ENCODE measurements around the gene NDUFC2. TPM values are rescaled to one million over a fixed set of nuclear protein-coding genes. Genes with fewer than 3 reads are reported as not detected.

The NDUFC2 gene
- total and polyA plus RNA-seq, 2 of the 13 experiments (the other 11 are each of a cell fraction or from before 2014, with no cell fraction given) = 256 to 363 TPM

DNA sequence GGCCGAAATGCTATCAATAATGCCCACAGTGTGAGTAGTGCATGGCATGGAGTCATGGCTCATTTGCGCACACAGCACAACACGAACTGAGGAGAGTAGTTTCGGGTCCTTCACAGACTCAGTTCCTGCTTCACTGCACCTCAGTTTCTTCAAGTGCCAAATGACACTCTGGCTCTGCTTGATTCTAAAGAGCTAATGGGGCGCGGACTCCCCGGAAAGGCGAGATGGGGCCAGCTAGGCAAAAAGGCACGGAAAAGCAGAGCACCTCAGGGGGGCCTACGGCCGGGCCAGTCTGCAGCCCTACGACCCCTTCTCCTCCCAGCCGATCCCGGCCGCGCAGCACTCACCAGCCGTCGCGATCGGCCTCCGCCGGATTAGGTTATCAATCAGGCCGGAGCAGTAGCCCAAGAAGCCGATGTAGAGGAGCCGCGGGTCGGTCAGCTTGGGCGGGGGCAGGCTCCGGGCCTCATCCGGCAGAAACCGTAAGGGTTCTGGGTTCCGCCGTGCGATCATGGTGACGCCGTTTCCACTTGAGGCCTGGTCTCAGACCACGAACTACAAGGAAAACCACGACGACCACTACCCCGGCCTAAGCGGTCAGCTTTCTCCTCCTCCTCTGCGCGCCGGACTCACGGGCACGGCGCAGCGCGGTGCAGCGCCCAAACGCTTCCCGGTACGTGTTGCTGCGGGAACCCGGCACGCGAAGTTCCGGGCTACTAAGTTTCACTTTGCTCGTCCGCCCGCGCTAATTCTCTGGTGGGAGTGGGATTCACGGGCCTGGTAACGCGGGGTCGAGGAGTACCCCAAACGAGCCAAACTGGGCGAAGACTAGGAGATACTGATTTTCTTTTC lies at the start of gene NDUFC2 (continued):
- TF ChIP-seq GZF1 (CRISPR knock-in tag; IDR thresholded peaks at IDR 0.05) (peak; percentile 53; the same call in 1 of the 2 replicates), ZMYM4 (CRISPR knock-in tag; IDR thresholded peaks at IDR 0.05) (peak; percentile 92), ZNF30 (CRISPR knock-in tag; IDR thresholded peaks at IDR 0.05) (0 out of 2 replicates have a peak, but pooled peaks have one; percentile 54), SMAD3 (CRISPR knock-in tag; IDR thresholded peaks at IDR 0.05) (peak; percentile 80), ZNF501 (CRISPR knock-in tag; IDR thresholded peaks at IDR 0.05) (peak; percentile 94), EEA1 (CRISPR knock-in tag; IDR thresholded peaks at IDR 0.05; ENCODE audit: borderline replicate concordance) (peak; percentile 90), POGZ (CRISPR knock-in tag; IDR thresholded peaks at IDR 0.05) (peak; percentile 96), ARHGAP35 (CRISPR knock-in tag; IDR thresholded peaks at IDR 0.05; ENCODE audit: borderline replicate concordance) (no peak; the same call in 1 of the 2 replicates), SP4 (CRISPR knock-in tag; IDR thresholded peaks at IDR 0.05) (peak; percentile 83), AGO1 (IDR thresholded peaks at IDR 0.05; ENCODE audit: low read depth, low read length, poor library complexity, severe bottlenecking) (peak; percentile 41), CREB1 (IDR thresholded peaks at IDR 0.05) (0 out of 2 replicates have a peak, but pooled peaks have one; percentile 34), CREB1 (CRISPR knock-in tag; IDR thresholded peaks at IDR 0.05) (peak; percentile 58; the same call in 1 of the 2 replicates), PHB2 (IDR thresholded peaks at IDR 0.05; ENCODE audit: partially characterized antibody) (no peak), CHD4 (IDR thresholded peaks at IDR 0.05; ENCODE audit: borderline replicate concordance, low read length) (no peak), RORA (CRISPR knock-in tag; IDR thresholded peaks at IDR 0.05) (no peak)
- TF ChIP-seq, protein P1, sequence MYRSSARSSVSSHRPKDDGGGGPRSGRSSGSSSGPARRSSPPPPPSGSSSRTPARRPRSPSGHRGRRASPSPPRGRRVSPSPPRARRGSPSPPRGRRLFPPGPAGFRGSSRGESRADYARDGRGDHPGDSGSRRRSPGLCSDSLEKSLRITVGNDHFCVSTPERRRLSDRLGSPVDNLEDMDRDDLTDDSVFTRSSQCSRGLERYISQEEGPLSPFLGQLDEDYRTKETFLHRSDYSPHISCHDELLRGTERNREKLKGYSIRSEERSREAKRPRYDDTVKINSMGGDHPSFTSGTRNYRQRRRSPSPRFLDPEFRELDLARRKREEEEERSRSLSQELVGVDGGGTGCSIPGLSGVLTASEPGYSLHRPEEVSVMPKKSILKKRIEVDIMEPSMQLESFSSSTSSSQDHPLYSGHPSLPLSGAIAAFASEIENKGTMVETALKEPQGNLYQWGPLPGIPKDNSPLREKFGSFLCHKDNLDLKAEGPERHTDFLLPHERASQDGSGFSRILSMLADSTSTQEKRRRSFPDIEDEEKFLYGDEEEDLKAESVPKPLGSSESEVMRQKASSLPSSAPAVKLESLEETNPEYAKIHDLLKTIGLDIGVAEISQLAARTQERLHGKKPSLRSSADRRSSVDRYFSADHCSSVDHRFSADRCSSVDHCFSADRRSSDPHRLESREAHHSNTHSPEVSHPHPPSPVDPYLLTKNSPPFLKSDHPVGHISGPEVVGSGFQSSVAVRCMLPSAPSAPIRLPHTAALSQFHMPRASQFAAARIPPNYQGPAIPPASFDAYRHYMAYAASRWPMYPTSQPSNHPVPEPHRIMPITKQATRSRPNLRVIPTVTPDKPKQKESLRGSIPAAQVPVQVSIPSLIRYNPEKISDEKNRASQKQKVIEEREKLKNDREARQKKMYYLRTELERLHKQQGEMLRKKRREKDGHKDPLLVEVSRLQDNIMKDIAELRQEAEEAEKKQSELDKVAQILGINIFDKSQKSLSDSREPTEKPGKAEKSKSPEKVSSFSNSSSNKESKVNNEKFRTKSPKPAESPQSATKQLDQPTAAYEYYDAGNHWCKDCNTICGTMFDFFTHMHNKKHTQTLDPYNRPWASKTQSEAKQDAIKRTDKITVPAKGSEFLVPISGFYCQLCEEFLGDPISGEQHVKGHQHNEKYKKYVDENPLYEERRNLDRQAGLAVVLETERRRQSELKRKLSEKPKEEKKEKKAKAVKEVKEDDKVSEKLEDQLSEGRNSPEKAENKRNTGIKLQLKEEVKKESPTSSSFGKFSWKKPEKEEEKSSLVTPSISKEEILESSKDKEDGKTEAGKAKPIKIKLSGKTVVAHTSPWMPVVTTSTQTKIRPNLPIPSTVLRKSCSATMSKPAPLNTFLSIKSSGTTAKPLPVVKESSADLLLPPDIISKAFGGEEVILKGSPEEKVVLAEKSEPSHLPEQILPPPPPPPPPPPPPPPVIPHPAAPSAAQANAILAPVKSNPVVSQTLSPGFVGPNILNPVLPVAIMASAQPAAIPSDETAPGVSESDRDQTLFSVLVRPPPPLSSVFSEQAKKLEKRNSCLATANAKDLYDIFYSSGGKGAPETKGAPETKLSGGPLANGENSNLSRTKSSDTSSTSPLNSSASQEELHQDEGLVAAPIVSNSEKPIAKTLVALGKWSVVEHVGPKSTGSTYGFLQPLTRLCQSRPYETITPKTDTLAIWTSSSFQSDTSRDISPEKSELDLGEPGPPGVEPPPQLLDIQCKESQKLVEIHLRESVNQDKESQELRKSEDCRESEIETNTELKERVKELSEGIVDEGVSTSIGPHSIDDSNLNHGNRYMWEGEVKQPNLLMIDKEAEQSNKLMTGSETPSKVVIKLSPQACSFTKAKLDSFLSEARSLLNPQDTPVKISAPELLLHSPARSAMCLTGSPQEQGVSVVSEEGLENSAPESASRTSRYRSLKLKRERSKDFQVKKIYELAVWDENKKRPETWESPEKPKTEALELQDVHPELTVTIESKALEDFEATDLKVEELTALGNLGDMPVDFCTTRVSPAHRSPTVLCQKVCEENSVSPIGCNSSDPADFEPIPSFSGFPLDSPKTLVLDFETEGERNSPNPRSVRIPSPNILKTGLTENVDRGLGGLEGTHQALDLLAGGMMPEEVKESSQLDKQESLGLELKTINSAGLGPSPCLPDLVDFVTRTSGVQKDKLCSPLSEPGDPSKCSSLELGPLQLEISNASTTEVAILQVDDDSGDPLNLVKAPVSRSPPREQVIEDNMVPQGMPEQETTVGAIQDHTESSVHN (CRISPR knock-in tag; IDR thresholded peaks at IDR 0.05) = peak; percentile 41; the same call in 1 of the 2 replicates
- TF ChIP-seq, protein P2, sequence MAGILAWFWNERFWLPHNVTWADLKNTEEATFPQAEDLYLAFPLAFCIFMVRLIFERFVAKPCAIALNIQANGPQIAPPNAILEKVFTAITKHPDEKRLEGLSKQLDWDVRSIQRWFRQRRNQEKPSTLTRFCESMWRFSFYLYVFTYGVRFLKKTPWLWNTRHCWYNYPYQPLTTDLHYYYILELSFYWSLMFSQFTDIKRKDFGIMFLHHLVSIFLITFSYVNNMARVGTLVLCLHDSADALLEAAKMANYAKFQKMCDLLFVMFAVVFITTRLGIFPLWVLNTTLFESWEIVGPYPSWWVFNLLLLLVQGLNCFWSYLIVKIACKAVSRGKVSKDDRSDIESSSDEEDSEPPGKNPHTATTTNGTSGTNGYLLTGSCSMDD (CRISPR knock-in tag; IDR thresholded peaks at IDR 0.05) = 0 out of 2 replicates have a peak, but pooled peaks have one; percentile 41
- TF ChIP-seq, protein P3, sequence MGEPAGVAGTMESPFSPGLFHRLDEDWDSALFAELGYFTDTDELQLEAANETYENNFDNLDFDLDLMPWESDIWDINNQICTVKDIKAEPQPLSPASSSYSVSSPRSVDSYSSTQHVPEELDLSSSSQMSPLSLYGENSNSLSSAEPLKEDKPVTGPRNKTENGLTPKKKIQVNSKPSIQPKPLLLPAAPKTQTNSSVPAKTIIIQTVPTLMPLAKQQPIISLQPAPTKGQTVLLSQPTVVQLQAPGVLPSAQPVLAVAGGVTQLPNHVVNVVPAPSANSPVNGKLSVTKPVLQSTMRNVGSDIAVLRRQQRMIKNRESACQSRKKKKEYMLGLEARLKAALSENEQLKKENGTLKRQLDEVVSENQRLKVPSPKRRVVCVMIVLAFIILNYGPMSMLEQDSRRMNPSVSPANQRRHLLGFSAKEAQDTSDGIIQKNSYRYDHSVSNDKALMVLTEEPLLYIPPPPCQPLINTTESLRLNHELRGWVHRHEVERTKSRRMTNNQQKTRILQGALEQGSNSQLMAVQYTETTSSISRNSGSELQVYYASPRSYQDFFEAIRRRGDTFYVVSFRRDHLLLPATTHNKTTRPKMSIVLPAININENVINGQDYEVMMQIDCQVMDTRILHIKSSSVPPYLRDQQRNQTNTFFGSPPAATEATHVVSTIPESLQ (CRISPR knock-in tag; conservative IDR thresholded peaks at IDR 0.05) = peak; percentile 42; the same call in 1 of the 2 replicates
